ENCODE measurements around the gene PPM1H.

The PPM1H gene

DNA sequence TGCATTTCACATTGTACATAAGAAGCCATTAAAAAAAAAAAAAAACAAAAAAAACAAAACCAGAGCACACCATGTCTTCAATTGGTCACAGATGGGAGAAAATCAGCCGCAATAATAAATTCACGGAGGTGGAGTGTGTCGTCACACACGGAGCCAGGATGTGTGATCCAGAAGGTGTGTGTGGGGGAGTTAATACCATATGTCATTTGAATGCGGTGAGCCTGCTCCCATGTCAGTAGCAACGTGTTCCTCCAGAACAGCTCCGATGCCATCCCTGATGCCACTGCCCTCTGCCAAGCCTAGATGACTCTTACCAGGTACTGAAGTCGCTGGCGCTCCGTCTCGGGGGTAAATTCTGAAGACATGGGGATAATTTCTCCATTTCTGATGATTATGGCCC is 197.8 kb downstream of the PPM1H start:
- TF ChIP-seq FOXM1 (IDR thresholded peaks at IDR 0.05; ENCODE audit: borderline replicate concordance, low read depth): no peak
- TF ChIP-seq, protein P1, sequence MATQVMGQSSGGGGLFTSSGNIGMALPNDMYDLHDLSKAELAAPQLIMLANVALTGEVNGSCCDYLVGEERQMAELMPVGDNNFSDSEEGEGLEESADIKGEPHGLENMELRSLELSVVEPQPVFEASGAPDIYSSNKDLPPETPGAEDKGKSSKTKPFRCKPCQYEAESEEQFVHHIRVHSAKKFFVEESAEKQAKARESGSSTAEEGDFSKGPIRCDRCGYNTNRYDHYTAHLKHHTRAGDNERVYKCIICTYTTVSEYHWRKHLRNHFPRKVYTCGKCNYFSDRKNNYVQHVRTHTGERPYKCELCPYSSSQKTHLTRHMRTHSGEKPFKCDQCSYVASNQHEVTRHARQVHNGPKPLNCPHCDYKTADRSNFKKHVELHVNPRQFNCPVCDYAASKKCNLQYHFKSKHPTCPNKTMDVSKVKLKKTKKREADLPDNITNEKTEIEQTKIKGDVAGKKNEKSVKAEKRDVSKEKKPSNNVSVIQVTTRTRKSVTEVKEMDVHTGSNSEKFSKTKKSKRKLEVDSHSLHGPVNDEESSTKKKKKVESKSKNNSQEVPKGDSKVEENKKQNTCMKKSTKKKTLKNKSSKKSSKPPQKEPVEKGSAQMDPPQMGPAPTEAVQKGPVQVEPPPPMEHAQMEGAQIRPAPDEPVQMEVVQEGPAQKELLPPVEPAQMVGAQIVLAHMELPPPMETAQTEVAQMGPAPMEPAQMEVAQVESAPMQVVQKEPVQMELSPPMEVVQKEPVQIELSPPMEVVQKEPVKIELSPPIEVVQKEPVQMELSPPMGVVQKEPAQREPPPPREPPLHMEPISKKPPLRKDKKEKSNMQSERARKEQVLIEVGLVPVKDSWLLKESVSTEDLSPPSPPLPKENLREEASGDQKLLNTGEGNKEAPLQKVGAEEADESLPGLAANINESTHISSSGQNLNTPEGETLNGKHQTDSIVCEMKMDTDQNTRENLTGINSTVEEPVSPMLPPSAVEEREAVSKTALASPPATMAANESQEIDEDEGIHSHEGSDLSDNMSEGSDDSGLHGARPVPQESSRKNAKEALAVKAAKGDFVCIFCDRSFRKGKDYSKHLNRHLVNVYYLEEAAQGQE (IDR thresholded peaks at IDR 0.05; ENCODE audit: low read depth): no peak
- TF ChIP-seq ZBTB7A (IDR thresholded peaks at IDR 0.05; ENCODE audit: low read depth): no peak
- no peak for TF ChIP-seq CREB1 (IDR thresholded peaks at IDR 0.05; ENCODE audit: low read depth)
- no peak for TF ChIP-seq TAF1 (IDR thresholded peaks at IDR 0.05; ENCODE audit: low read depth)
- TF ChIP-seq TEAD4 (IDR thresholded peaks at IDR 0.05): no peak
- no peak for TF ChIP-seq YY1 (IDR thresholded peaks at IDR 0.05; ENCODE audit: low read depth)

DNA sequence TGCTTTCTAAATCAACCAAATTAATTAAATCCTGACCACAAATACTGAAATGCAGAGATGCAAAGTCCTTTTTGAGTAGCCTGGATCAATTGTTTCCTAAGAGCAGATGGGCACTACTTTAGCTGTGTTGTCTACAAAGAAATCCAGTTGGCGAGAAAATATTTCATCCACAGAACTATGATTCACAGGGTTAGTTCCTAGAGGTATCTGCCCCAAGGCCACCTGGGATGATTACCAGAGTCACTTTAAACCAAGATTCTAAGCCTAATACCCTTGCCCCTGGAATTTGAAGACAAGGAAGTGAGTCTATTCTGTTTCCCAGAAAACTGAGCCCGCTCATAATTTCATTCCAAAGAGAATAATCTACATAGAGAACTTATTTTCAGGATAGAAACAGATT is 198.4 kb downstream of the PPM1H start:
- TF ChIP-seq CREB1 (IDR thresholded peaks at IDR 0.05; ENCODE audit: low read depth) (no peak), TAF1 (IDR thresholded peaks at IDR 0.05; ENCODE audit: low read depth) (no peak), YY1 (IDR thresholded peaks at IDR 0.05; ENCODE audit: low read depth) (no peak), EGR1 (IDR thresholded peaks at IDR 0.05) (no peak), TCF12 (IDR thresholded peaks at IDR 0.05; ENCODE audit: low read depth) (no peak), RAD21 (IDR thresholded peaks at IDR 0.05; ENCODE audit: low read depth) (no peak), TEAD4 (IDR thresholded peaks at IDR 0.05) (no peak), ZBTB7A (IDR thresholded peaks at IDR 0.05; ENCODE audit: low read depth) (no peak), NFIC (IDR thresholded peaks at IDR 0.05) (no peak), CEBPB (IDR thresholded peaks at IDR 0.05) (no peak), EP300 (IDR thresholded peaks at IDR 0.05; ENCODE audit: borderline replicate concordance) (no peak), FOXM1 (IDR thresholded peaks at IDR 0.05; ENCODE audit: borderline replicate concordance, low read depth) (no peak)
- TF ChIP-seq, protein P2, sequence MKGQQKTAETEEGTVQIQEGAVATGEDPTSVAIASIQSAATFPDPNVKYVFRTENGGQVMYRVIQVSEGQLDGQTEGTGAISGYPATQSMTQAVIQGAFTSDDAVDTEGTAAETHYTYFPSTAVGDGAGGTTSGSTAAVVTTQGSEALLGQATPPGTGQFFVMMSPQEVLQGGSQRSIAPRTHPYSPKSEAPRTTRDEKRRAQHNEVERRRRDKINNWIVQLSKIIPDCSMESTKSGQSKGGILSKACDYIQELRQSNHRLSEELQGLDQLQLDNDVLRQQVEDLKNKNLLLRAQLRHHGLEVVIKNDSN (IDR thresholded peaks at IDR 0.05): no peak
- TF ChIP-seq, protein P3, sequence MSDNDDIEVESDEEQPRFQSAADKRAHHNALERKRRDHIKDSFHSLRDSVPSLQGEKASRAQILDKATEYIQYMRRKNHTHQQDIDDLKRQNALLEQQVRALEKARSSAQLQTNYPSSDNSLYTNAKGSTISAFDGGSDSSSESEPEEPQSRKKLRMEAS (IDR thresholded peaks at IDR 0.05): no peak
- TF ChIP-seq, protein P1 (IDR thresholded peaks at IDR 0.05; ENCODE audit: low read depth): no peak

DNA sequence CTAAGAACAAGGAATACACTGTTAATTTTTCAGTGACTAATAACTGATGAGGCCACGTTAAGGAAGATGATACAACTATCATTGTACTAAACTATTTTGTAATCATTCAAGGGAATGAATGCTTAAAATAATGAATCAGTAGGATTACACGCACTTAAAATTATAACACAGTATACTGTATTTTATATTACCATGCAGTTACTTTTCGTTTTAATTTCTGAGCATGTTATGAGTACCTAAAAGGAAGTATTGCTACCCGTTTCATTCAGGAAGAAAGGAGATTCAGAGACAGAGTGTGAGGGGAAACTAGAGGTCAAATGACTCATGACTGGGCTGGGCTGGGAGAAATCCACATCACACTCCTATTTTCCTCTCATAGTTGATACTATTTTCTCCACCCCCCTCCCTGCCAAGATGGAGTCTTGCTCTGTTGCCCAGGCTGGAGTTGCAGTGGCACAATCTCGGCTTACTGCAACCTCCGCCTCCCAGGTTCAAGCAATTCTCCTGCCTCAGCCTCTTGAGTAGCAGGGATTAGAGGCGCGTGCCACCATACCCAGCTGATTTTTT is 202.0 kb downstream of the PPM1H start:
- TF ChIP-seq FOXM1 (IDR thresholded peaks at IDR 0.05; ENCODE audit: borderline replicate concordance, low read depth) (no peak), EGR1 (IDR thresholded peaks at IDR 0.05) (no peak), YY1 (IDR thresholded peaks at IDR 0.05; ENCODE audit: low read depth) (no peak), CEBPB (IDR thresholded peaks at IDR 0.05) (no peak), EP300 (IDR thresholded peaks at IDR 0.05; ENCODE audit: borderline replicate concordance) (no peak), ZBTB7A (IDR thresholded peaks at IDR 0.05; ENCODE audit: low read depth) (no peak), TCF12 (IDR thresholded peaks at IDR 0.05; ENCODE audit: low read depth) (no peak), TAF1 (IDR thresholded peaks at IDR 0.05; ENCODE audit: low read depth) (no peak), CREB1 (IDR thresholded peaks at IDR 0.05; ENCODE audit: low read depth) (no peak), NFIC (IDR thresholded peaks at IDR 0.05) (no peak), RAD21 (IDR thresholded peaks at IDR 0.05; ENCODE audit: low read depth) (no peak), TEAD4 (IDR thresholded peaks at IDR 0.05) (no peak)
- TF ChIP-seq, protein P3 (IDR thresholded peaks at IDR 0.05): no peak
- TF ChIP-seq, protein P1 (IDR thresholded peaks at IDR 0.05; ENCODE audit: low read depth): no peak
- TF ChIP-seq, protein P2 (IDR thresholded peaks at IDR 0.05): no peak

DNA sequence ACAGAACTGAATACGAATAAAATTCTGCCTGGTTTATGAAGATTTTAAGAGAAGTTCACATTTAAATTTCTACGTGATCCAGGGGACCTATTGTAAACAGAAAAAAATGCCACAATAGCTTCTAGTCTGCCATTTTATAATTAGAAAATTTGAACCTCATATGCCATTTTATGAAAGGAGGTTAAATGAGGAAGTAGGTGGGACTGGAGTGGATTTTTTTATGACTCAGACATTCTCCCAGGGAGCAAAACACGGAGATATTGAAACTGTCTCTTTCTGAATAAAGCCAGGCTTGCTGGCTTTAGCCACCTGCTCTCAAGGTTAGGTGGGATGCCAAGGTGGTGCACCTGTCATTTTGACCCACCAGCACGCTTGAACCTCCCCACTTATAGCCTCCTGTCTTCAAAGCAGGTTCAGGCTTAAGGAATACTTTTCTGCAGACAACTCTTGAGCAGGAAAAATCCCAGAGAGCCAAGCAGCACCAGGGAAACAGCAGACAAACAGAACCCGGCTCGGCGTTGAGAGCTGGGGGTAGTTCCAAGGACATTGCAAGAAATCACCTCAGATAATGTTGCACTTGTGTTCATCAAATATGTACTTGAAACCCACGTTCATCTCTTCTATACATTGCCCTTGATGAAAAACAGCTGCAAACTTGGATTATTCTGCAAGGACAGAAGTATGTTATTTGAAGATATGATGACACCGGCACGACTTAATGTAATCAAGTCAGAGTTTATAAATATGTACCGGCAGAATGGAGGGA is 203.7 kb downstream of the PPM1H start:
- TF ChIP-seq EGR1 (IDR thresholded peaks at IDR 0.05): no peak
- TF ChIP-seq TCF12 (IDR thresholded peaks at IDR 0.05; ENCODE audit: low read depth): no peak
- no peak for TF ChIP-seq CREB1 (IDR thresholded peaks at IDR 0.05; ENCODE audit: low read depth)
- no peak for TF ChIP-seq NFIC (IDR thresholded peaks at IDR 0.05)
- TF ChIP-seq ZBTB7A (IDR thresholded peaks at IDR 0.05; ENCODE audit: low read depth): no peak
- TF ChIP-seq RAD21 (IDR thresholded peaks at IDR 0.05; ENCODE audit: low read depth): no peak
- no peak for TF ChIP-seq YY1 (IDR thresholded peaks at IDR 0.05; ENCODE audit: low read depth)
- TF ChIP-seq FOXM1 (IDR thresholded peaks at IDR 0.05; ENCODE audit: borderline replicate concordance, low read depth): no peak
- TF ChIP-seq, protein P2 (IDR thresholded peaks at IDR 0.05): no peak
- no peak for TF ChIP-seq TEAD4 (IDR thresholded peaks at IDR 0.05)

Measured in Ishikawa (cell line).